Erythroblast (primary cell): Measurements from ENCODE around the gene MTPN.

Experiments
- GATA1 ChIP-seq: IDR thresholded peaks from 2 replicates; pipeline ENCODE4 v1.6.1; 2011; ENCODE audit warnings: low read depth, mild to moderate bottlenecking, control low read depth, low read length, moderate library complexity
- POLR2A ChIP-seq: IDR thresholded peaks from 2 replicates; pipeline ENCODE4 v1.6.1; 2011; ENCODE audit warnings: mild to moderate bottlenecking, low read length

DNA sequence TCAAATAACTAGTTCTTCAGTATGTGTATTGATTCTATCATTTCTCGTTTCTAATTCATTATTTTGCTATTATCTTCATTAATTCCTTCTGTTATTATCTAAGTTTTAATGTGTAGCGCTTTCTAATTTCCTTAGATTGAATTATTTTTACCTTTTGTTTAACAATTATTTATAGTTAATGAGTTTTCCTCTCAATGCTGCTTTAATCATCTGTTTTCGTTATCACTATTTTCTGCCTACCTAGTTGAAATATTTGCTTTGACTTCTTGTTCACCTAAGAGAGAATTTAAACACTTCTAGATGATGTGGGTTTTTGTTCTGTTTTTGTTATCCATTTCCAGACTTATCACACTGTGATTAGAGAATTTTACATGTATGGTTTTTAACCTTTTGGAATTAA, 37.5 kb upstream of the MTPN start:
- no peak for TF ChIP-seq GATA1
- no peak for TF ChIP-seq POLR2A
